ENCODE results near the gene NKIRAS1.
A peak's percentile ranks its signal among the peaks of the same experiment; 100 is the strongest.
"Not testable (repeated sequence)": the region's sequence is repeated elsewhere in the genome, so short reads cannot be mapped to it uniquely, and the experiment has no call there.

The NKIRAS1 gene

DNA sequence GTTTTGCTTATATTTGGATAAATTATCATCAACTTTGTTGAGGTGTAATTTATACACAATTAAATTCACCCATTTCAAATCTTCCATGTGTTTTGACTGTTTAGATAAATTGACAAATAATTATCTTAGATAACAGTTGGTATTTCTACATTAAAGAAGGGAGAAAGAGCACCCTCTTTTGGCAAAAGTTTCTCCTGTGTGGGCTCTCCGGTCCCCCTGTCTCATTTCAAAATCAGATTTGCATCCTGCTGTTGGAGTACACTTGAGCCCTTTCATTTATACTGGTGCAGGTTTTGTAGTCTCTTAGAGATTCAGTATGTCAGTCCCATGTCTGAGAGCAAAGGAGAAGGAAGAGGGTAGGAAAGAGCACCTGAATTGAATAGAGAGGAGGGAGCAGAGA, 49.4 kb downstream of the NKIRAS1 start:
- no peak for DNase-seq

DNA sequence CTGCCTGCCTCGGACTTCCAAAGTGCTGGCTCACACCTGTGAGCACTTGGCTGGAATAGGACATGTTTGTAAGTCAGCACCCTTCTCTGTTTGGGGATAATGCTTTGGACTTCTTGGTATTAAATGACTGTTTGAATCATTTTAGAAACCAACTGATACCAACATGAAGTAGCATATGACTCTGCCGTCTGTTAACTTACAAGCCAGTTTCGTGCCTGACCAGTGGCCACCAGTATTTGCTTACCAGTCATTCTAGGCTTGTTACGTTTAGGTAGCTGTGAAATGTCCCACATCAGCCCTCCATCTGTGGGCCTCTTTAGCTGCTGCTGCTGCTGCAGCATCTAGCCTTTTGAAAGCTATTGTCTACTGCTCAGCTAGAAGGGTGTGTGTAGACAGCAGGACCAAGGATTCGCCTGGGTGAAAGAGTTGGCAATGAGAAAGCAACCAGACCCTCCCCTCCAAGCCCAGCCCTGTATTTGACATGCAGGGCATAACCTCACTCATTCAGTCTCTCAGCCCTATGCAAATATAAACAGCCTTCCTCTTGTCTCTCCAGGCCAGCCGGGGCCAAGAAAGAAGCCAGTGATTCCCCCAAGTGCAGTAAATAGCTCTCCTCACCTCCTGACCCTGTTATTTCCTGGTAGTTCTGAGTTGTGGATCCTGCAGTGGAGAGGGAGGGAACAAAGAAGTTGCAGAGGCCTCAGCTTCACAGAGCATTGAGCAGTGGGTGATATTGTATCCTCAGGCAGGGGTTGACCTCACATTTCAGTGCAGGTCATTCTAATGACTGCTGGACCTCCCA, 51.0 kb downstream of the NKIRAS1 start:
- no peak for DNase-seq

DNA sequence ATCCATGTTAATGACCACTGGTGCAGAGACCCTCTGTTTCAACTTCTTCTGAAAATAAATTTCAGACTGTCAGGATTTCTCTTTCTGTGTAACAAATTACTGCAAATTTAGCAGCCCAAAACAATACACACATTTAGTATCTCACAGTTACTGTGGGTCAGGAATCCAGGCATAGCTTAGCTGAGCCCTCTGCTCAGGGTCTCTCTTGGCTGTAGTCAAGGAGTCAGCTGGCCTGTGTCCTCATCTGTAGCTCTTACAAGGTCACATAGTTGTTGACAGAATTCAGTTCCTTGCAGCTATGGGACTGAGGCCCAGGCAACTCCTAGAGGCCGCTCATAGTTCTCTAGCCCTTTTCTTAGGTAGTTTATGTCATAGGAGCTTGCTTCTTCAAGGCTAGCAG, 51.9 kb downstream of the NKIRAS1 start:
- DNase-seq, result no peak

- no peak for DNase-seq
Observed at GRCh38 chr3:23863060-23863459, 53.7 kb downstream of the NKIRAS1 start.

- no peak for DNase-seq
Observed at GRCh38 chr3:23861689-23862088, 55.1 kb downstream of the NKIRAS1 start.

GRCh38 chr3:23859839-23860382, 56.9 kb downstream of the NKIRAS1 start:
- no peak for DNase-seq

DNA sequence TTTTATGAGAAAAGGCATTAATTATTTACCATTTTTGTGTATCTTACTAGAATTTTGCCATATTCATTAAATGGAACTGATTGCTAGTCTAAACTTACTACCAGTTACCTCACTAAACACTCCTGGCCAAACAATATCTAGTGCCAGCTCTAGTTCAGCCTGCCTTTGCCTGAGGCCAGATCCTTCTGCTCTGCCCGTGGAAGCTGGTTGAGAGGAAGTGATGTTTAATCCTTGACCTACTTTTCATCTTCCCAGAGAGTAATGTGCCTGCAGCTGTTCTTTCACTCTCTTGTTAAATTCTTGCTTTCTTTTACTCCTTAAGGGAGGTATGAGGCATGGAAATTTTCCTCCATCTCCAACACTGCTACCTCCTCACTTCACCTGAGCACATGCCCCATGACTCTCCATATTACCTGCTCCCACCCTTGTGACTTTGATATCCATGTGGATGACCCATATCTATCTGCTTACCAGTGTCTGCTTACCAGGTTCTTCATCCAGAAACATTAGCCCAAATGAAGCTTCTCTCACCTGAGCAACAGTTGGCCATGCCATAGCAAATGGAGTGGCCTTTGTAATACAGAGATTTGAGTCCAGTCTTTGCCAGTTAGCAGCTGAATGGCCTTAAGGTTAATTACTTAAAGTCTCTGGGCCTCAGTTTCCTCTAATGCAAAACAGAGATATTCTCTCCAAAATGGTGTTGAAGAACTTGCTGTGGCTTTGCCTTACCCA, 57.6 kb downstream of the NKIRAS1 start:
- DNase-seq, result no peak

DNA sequence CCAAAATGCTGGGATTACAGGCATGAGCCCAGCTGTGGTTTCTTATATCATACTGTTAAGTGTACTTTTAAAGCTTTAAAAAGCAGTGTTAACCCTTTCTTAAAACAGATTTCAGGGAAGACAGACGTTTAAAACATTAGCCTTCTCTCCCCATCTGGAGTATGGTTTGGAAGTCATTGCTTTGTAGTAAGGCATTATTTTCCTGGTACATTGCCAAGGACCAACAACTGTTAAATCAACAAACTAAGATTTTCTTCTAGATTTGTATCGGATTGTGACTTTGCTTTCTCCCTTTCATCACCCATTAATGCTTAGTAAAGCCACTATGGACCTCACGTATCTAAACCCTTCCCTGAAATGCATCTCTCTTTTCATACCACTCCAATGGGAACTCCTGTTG, 60.5 kb downstream of the NKIRAS1 start:
- DNase-seq, result no peak

DNA sequence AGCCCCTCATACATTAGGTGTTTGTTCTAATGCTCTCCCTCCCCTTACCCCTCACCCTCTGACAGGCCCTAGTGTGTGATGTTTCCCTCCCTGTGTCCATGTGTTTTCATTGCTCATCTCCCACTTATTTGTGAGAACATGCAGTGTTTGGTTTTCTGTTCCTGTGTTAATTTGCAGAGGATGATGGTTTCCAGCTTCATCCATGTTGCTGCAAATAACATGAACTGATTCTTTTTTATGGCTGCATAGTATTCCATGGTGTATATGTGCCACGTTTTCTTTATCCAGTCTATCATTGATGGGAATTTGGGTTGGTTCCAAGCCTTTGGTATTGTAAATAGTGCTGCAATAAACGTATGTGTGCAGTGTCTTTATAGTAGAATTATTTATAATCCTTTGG, 67.3 kb downstream of the NKIRAS1 start:
- not testable (repeated sequence) for DNase-seq

- peak; percentile 9 to 18 for DNase-seq
Observed at GRCh38 chr3:23845326-23846216, 71.2 kb downstream of the NKIRAS1 start.

DNA sequence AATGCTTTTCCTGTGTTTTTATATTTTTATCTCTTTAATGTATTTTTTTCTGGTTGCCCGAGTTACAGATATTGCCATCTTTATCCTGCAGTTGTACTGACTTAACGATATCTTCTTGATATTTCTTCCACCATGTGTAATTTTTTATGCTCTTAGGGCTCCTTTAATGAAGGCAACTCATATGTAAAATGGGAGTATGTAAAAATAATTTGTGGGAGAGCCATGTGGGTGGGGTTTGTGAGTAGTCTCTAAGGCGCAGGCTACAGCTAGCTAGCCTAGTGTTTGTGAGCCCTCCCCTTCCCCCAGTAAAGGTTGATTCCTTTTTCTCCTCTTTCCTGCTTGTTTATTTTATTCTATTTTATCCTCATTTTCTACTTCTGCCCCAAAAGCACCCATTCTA, 72.9 kb downstream of the NKIRAS1 start:
- no peak for DNase-seq
